ENCODE data around the gene SCNN1A.

The SCNN1A gene

DNA sequence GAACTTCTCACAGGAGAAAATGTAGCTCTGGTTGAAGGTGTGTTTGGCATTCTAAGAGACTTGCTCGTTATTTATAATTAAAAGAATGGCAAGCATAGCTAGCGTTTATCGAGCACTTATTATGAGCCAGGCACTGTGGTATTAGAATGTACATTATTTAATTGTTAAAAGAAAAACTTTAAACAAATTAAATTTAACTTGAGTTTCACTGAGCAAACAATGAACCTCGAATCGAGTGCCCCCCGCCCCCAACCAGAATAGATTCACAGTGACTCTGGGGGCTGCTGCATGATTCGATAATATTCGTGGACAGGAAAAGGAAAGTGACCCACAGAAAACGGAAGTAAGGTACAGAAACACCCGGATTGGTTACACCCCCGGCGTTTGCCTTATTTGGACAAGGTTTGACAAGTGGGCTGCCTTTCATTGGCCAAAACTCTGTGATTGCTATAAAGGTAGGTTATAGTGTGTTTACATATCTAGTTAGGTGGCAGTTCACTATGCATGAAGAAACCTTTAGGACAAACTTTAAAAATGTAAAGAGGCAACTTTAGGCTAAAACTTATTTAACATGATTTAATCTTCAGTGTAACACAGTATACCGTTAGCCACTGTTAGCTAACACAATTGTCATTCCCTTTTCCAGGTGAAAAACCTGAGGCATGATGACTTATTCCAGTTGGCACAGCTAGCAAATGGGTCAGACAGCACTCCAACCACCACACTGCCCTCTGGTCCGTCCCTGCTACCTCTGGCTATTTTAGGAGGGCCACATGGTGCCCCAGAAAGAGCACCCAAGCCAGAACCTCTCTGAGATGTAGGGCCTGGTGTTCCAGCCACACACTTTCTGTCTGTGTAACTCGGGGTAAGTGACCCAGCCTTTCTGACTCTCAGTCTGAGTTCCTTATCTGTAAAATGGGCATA is 7.1 kb downstream of the SCNN1A start:
- POLR2A ChIA-PET = interaction anchor here (0.8 to 1.5 kb wide), 2 partner anchors 23 to 103 kb away, joined by 3 to 4 read pairs; partner anchors contain the start of gene VAMP1
- no peak for TF ChIP-seq CTCF (IDR thresholded peaks at IDR 0.05; ENCODE audit: insufficient read depth, low read length, missing control alignments)
- no peak for DNase-seq (ENCODE audit: low read depth, low spot score)
- CTCF ChIA-PET = interaction anchor here (1.0 to 1.3 kb wide), 5 partner anchors 11 to 42 kb away, joined by 3 to 5 read pairs (median 4); no protein-coding TSS in a partner anchor
- H3K4me3 ChIP-seq (ENCODE audit: low read depth, low read length) = no peak overlapping the region

DNA sequence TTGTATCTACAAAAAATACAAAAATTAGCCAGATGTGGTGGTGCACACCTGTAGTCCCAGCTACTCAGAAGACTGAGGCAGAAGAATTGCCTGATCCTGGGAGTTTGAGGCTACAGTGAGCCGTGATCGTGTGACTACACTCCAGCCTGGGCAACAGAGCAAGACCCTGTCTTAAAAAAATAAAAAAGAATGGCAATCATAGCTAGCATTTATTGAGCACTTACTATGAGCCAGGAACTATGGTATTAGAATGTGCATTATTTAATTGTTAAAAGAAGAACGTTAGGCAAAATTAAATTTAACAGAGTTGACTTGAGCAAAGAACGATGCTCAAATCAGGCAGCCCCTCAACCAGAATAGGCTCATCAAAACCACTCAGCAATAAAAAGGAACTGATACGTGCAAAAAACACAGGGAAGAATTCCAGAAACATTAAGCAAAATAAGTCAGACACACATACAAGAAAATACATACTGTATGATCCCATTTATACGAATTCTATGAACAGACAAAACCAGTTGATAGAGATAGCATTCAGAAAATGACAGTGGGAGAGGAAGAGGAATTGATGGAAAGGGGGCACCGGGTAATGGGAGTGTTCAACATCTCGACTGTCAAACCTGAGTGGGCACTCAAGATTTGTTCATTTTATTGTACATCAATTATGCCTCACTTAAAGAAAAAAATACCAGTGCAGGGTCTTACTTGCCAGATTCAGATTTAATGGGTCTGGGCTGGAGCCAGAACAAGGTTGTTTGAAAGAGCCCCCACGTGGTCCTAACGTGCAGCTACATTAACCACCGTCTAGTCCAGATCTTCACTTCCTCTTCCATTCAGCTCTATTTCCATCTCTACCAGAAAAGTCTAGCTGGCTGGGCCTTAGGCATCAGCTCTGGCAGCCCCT is 8.0 kb downstream of the SCNN1A start:
- ChIA-PET POLR2A (interaction anchor here (0.7 to 1.5 kb wide), 3 partner anchors 22 to 104 kb away, joined by 3 to 4 read pairs (median 4); partner anchors contain the start of gene VAMP1), CTCF (interaction anchor here (1.0 to 1.6 kb wide), 7 partner anchors 11 to 41 kb away, joined by 3 to 5 read pairs (median 4); no protein-coding TSS in a partner anchor)
- TF ChIP-seq CTCF (IDR thresholded peaks at IDR 0.05; ENCODE audit: insufficient read depth, low read length, missing control alignments) = no peak
- H3K4me3 ChIP-seq (ENCODE audit: low read depth, low read length) = no peak overlapping the region
- DNase-seq (ENCODE audit: low read depth, low spot score) = no peak

DNA sequence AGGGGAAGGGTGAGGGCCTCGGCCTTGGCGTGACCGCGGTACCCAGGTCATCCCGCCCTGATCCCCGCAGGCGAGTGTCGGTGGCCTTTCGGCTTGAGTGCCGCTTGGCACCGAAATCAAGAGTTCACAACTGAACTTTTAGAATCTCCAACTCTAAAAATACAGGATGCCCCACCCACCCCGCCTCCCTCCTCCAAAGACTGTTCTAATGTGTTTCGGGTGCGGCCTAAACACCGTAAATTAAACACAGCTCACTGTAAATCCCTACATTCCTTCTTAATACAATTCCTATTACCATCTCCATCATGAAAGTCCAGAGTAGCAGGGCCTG is 11.4 kb downstream of the SCNN1A start:
- CTCF ChIA-PET = interaction anchor here (1.1 to 1.9 kb wide), 3 partner anchors 29 to 102 kb away, joined by 4 to 7 read pairs (median 7); no protein-coding TSS in a partner anchor
- POLR2A ChIA-PET = interaction anchor here (1.2 kb wide), 1 partner anchor 9 kb away, joined by 4 read pairs; no protein-coding TSS in a partner anchor
- no peak for TF ChIP-seq CTCF (IDR thresholded peaks at IDR 0.05; ENCODE audit: insufficient read depth, low read length, missing control alignments)
- no peak for DNase-seq (ENCODE audit: low read depth, low spot score)
- H3K4me3 ChIP-seq (ENCODE audit: low read depth, low read length) = peak overlapping the region; percentile 59

DNA sequence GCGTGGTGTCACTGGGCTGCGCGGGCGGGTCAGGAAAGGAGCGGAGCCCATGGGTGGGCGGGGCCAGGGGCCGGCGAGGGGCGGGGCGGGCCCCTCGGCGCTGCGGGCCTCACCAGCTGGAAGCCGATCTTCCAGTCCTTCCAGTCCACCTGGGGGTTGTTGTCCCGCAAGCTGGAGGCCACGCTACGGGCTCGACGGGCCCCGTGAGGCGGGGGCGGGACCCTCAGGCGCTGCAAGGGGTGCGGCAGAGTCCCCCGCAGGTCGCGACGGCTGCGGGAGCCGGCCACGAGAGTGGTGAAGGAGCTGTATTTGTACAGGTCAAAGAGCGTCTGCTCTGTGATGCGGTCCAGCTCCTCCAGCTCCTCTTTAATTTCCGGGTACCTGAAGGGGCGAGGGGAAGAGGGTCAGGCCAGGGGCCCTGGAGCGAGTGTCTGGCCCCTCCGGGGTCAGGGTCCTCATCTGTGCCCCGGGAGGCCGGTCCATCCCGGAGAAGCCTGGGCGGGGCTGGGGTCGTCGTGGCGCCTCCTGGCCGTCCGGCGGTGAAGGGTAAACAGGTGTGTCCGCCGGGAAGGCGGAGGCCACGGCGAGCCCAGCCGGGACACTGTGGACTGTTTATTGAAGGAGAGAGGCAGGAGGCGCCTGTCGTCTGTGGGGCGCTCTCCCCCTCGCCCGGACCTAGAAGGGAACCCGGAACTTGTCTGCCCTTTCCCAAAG is 11.9 kb downstream of the SCNN1A start:
- peak overlapping the region; percentile 59 for H3K4me3 ChIP-seq (ENCODE audit: low read depth, low read length)
- ChIA-PET CTCF (interaction anchor here (1.0 to 1.9 kb wide), 4 partner anchors 14 to 102 kb away, joined by 3 to 7 read pairs (median 6); no protein-coding TSS in a partner anchor), POLR2A (interaction anchor here (0.9 to 1.5 kb wide), 3 partner anchors 9 to 107 kb away, joined by 3 to 4 read pairs (median 4); partner anchors contain the start of gene VAMP1)
- DNase-seq (ENCODE audit: low read depth, low spot score) = no peak
- no peak for TF ChIP-seq CTCF (IDR thresholded peaks at IDR 0.05; ENCODE audit: insufficient read depth, low read length, missing control alignments)

DNA sequence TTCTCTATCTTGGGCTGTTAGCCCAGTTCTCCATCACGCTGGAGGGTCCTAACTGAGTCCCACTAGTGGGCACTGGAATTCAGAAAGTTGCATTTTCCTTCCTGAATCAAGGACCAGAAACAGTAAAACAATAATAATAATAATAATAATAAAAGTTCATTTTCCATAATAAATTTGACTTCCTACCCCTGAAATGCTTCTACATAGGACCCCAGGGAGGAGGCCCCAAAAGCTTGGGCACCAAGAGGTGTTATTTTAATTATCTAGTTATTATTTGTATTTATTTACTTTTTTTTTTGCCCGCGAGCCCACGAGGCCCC is 12.4 kb downstream of the SCNN1A start:
- no peak for DNase-seq (ENCODE audit: low read depth, low spot score)
- CTCF ChIA-PET = interaction anchor here (1.0 to 1.9 kb wide), 4 partner anchors 15 to 103 kb away, joined by 3 to 7 read pairs (median 6); no protein-coding TSS in a partner anchor
- POLR2A ChIA-PET = interaction anchor here (0.9 to 1.5 kb wide), 3 partner anchors 10 to 107 kb away, joined by 3 to 4 read pairs (median 4); partner anchors contain the start of gene VAMP1
- H3K4me3 ChIP-seq (ENCODE audit: low read depth, low read length) = no peak overlapping the region; the same call in 1 of the 2 replicates
- TF ChIP-seq CTCF (IDR thresholded peaks at IDR 0.05; ENCODE audit: insufficient read depth, low read length, missing control alignments) = no peak
